Lung (tissue), 12 donors: ENCODE results near the gene ASB13. TPM values are rescaled to one million over a fixed set of nuclear protein-coding genes. Genes with fewer than 3 reads are reported as not detected.
A peak's percentile ranks its signal among the peaks of the same experiment; 100 is the strongest.

Experiments used
- ATAC-seq: fragments of 200-7000 bp; cut with Tn5 transposase; one replicate; pipeline ENCODE4 v1.9.1; 2020; ENCODE audit warnings: moderate number of reproducible peaks; ENCODE audit not compliant: insufficient read depth, low FRiP score
- DNase-seq, 3 donors: peaks; one replicate each; pipeline ENCODE4 v3.0.0-alpha.2; 2013 to 2017
- H3K27ac ChIP-seq, 2 donors: one replicate each; pipeline ENCODE4 v1.5.1; 2013; ENCODE audit warnings: mild to moderate bottlenecking in 2 of 2, moderate library complexity in 2 of 2, control low read depth in 1 of 2, inconsistent platforms in 1 of 2, low read depth in 1 of 2, low read length in 1 of 2
- H3K27me3 ChIP-seq, 3 donors: one replicate each; pipeline ENCODE4 v1.5.1; 2013; ENCODE audit warnings: low read length in 2 of 3; ENCODE audit not compliant: control insufficient read depth in 3 of 3, insufficient read depth in 3 of 3
- H3K36me3 ChIP-seq, 4 donors: one replicate each; pipeline ENCODE4 v1.5.1; 2013; ENCODE audit warnings: low read length in 4 of 4, mild to moderate bottlenecking in 1 of 4, moderate library complexity in 1 of 4; ENCODE audit not compliant: control insufficient read depth in 4 of 4, insufficient read depth in 4 of 4
- H3K4me1 ChIP-seq, 5 donors: one replicate each; pipeline ENCODE4 v1.5.1; 2013; ENCODE audit warnings: low read length in 5 of 5, mild to moderate bottlenecking in 2 of 5, moderate library complexity in 1 of 5; ENCODE audit not compliant: control insufficient read depth in 5 of 5, insufficient read depth in 5 of 5
- H3K4me3 ChIP-seq: one replicate; pipeline ENCODE4 v1.5.1; 2013; ENCODE audit warnings: mild to moderate bottlenecking, control low read depth, moderate library complexity
- H3K9ac ChIP-seq, 2 donors: one replicate each; pipeline ENCODE4 v1.5.1; 2013; ENCODE audit warnings: low read length in 2 of 2, control low read depth in 1 of 2; ENCODE audit not compliant: insufficient read depth in 1 of 2
- H3K9me3 ChIP-seq, 4 donors: one replicate each; pipeline ENCODE4 v1.5.1; 2013; ENCODE audit warnings: low read length in 3 of 4, mild to moderate bottlenecking in 1 of 4, moderate library complexity in 1 of 4; ENCODE audit not compliant: control insufficient read depth in 4 of 4, insufficient read depth in 3 of 4
- WGBS, 2 donors: extraction: QIAGEN DNeasy Blood & Tissue Kit; methylation state at CpG; one replicate each; pipeline ENCODE4 v1.1.7; 2013; 5-methylcytosine and 5-hydroxymethylcytosine counted together
- polyA plus RNA-seq, 2 donors: library from polyadenylated mRNA; stranded (reverse); fragments of 200-250 nt; gene quantifications; one replicate each; pipeline ENCODE4 v1.2.1, GENCODE V29; 2013
- total RNA-seq, 2 donors: library from RNA; depleted of rRNA in 1 of 2; stranded (reverse); fragments of >200 nt in 1 of 2; gene quantifications; one replicate each; pipeline ENCODE4 v1.2.1, GENCODE V29; 2014 to 2021
- TF ChIP-seq, protein P1 (sequence below): IDR thresholded peaks from 2 replicates; pipeline ENCODE4 v1.5.1; 2012; ENCODE audit warnings: mild to moderate bottlenecking; ENCODE audit errors: control extremely low read depth, extremely low read depth
- donor health status: control.
- donor health status: control.
- donor health status: Bipolar disorder and iron deficiency.
- donor health status: healthy.
- donor health status: DM: yes; HTN: yes; CAD: no.

The ASB13 gene
- total and polyA plus RNA-seq, 4 donors: 5.2 to 26.2 (median 14.7) TPM

DNA sequence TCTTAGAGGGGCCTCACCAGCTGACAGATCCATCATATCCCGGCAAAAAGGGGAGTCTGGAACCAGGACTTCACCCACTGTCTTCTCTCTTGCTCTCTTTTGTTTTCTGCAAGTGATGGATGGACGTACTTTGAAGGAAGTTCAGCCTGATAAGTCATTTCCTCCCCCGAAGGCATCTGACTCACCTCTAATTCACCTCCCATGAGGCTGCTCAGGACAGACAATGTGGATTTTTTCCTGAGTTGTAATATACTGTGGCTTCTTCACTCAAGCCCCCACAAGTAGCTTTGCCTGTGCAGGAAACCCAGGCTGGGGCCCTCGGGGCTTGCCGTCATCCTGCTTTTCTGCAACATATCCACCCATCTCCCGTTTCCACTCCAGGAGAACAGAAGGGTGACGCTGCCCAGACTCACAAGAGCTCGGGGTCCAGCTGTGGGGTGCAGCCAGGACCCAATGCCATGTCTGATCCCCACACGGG, 70.4 kb downstream of the ASB13 start:
- Histone ChIP-seq H3K4me3 (no peak overlapping the region), H3K9me3 (no peaks in the 10 kb centered on the region), H3K4me1 (peaks cover 0 to 4% (median 0%) of the 10 kb centered on the region in 5 donors), H3K9ac (no peak overlapping the region), H3K36me3 (no peaks in the 10 kb centered on the region), H3K27me3 (no peaks in the 10 kb centered on the region), H3K27ac (no peak overlapping the region)
- WGBS, 2 donors: 47 to 61% methylated on average over 9 of the region's 9 CpGs
- TF ChIP-seq, protein P1, sequence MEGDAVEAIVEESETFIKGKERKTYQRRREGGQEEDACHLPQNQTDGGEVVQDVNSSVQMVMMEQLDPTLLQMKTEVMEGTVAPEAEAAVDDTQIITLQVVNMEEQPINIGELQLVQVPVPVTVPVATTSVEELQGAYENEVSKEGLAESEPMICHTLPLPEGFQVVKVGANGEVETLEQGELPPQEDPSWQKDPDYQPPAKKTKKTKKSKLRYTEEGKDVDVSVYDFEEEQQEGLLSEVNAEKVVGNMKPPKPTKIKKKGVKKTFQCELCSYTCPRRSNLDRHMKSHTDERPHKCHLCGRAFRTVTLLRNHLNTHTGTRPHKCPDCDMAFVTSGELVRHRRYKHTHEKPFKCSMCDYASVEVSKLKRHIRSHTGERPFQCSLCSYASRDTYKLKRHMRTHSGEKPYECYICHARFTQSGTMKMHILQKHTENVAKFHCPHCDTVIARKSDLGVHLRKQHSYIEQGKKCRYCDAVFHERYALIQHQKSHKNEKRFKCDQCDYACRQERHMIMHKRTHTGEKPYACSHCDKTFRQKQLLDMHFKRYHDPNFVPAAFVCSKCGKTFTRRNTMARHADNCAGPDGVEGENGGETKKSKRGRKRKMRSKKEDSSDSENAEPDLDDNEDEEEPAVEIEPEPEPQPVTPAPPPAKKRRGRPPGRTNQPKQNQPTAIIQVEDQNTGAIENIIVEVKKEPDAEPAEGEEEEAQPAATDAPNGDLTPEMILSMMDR: no peak
- DNase-seq (no peak), ATAC-seq (peak; percentile 19)

DNA sequence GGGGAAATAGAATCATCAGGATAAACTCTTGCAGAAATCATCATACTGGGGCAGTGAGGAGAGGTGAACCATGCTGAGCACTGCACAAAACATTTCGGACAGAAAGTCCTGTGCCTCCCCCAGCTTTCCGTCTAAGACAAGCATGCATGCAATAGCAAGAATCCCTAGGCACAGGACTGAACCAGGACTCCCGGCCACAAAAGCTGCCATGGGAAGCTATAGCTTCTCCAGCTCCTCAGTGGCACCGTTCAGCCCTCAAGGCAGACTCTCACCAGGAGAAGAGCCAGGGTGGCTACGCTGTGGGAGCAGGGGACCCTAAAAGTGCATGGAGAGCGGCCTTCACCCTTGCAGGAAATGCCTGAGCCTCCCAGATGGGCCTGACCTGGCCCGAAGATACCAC, 70.8 kb downstream of the ASB13 start:
- TF ChIP-seq, protein P1: no peak
- 65 to 66% methylated on average over 7 of the region's 7 CpGs for WGBS, 2 donors
- peak overlapping the region in 1 of 2 donors; percentile 8 for H3K27ac ChIP-seq
- H3K4me1 ChIP-seq: peaks cover 0 to 6% (median 0%) of the 10 kb centered on the region in 5 donors
- DNase-seq: no peak
- no peak for ATAC-seq
- no peak overlapping the region for H3K4me3 ChIP-seq
- no peaks in the 10 kb centered on the region for H3K36me3 ChIP-seq
- H3K9me3 ChIP-seq: no peaks in the 10 kb centered on the region
- H3K9ac ChIP-seq: no peak overlapping the region
- H3K27me3 ChIP-seq: no peaks in the 10 kb centered on the region

DNA sequence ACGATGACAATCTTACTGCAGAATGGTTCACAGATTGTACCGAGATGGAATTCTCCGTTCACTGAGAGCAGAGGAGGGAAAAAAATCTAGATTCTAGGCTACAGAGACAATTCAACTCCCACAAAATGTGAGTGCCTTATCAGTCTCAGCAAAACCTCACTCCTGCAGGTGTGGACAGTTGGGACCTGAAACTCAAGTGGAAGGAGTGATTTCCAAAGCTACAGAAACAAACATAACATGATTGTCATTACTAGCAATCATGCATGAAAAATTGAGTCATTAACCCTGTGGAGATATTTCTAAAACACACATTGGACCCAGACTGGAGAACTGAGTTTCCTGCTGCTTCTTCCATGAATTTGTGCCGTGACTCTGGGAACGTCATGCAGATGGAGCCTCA, 71.3 kb downstream of the ASB13 start:
- H3K36me3 ChIP-seq: no peaks in the 10 kb centered on the region
- H3K9me3 ChIP-seq: no peaks in the 10 kb centered on the region
- H3K27ac ChIP-seq: no peak overlapping the region
- H3K27me3 ChIP-seq: no peaks in the 10 kb centered on the region
- no peak overlapping the region for H3K4me3 ChIP-seq
- ATAC-seq: no peak
- no peak overlapping the region for H3K9ac ChIP-seq
- peaks cover 0 to 10% (median 0%) of the 10 kb centered on the region in 5 donors for H3K4me1 ChIP-seq
- no peak for DNase-seq
- TF ChIP-seq, protein P1: no peak
- WGBS, 2 donors: 90 to 92% methylated on average over 5 of the region's 5 CpGs
